ENCODE measurements around the gene LBP. TPM values are rescaled to one million over a fixed set of nuclear protein-coding genes. Genes with fewer than 3 reads are reported as not detected.

LBP gene
- total and polyA plus RNA-seq, 2 of the 13 experiments (the other 11 are each of a cell fraction or from before 2014, with no cell fraction given): 0.07 to 0.20 TPM

- TF ChIP-seq ZHX2 (IDR thresholded peaks at IDR 0.05; ENCODE audit: low read depth) (no peak), ZHX2 (CRISPR knock-in tag; IDR thresholded peaks at IDR 0.05; ENCODE audit: borderline replicate concordance) (no peak), DNMT3B (CRISPR knock-in tag; conservative IDR thresholded peaks at IDR 0.05) (no peak), BATF2 (CRISPR knock-in tag; IDR thresholded peaks at IDR 0.05) (no peak), REL (CRISPR knock-in tag; conservative IDR thresholded peaks at IDR 0.05) (no peak), BCLAF1 (IDR thresholded peaks at IDR 0.05) (no peak), RERE (CRISPR knock-in tag; IDR thresholded peaks at IDR 0.05; ENCODE audit: low read depth) (no peak), SRSF9 (IDR thresholded peaks at IDR 0.05; ENCODE audit: borderline replicate concordance, insufficient read depth, low read depth, low read length, poor library complexity, severe bottlenecking) (no peak), ETV6 (CRISPR knock-in tag; conservative IDR thresholded peaks at IDR 0.05) (no peak)
Measured at GRCh38 chr20:38299963-38300362, 46.3 kb upstream of the LBP start (continued).
